H1 (cell line): ENCODE data around the gene PDCD7. TPM values are rescaled to one million over a fixed set of nuclear protein-coding genes. Genes with fewer than 3 reads are reported as not detected.

Source experiments
- CTCF ChIA-PET: fragments of 300-600 bp; sonication (Branson Sonifier 250); formaldehyde crosslinking; loops from one replicate; lab custom pipeline; 2021; ENCODE audit not compliant: partially characterized antibody; lab: Charles Lee
- POLR2A ChIA-PET: fragments of 300-600 bp; sonication (Branson Sonifier 250); formaldehyde crosslinking; loops from one replicate; lab custom pipeline; 2021; ENCODE audit warnings: inconsistent platforms; ENCODE audit not compliant: partially characterized antibody; lab: Charles Lee
- DNase-seq, 2 experiments: peaks; one replicate each; pipeline versions ENCODE4 v3.0.0 to v3.0.0-alpha.2; 2010 to 2022; ENCODE audit warnings: low spot score in 2 of 2, low read depth in 1 of 2, mixed read lengths in 1 of 2
- FAIRE-seq: peaks from 2 replicates; lab custom pipeline; 2011; peaks lifted over from hg19 to GRCh38; lab: Jason Lieb, UNC
- H2AFZ ChIP-seq: 2 replicates; pipeline ENCODE4 v1.8.1; 2012; ENCODE audit warnings: low read length, inconsistent platforms
- H2AK5ac ChIP-seq: 2 replicates; pipeline ENCODE4 v1.6.1; 2013; ENCODE audit warnings: low read depth, low read length
- H2BK120ac ChIP-seq: replicated peaks from 2 replicates; pipeline ENCODE3; 2013; ENCODE audit warnings: low read depth, low read length, inconsistent platforms
- H2BK12ac ChIP-seq: 2 replicates; pipeline ENCODE4 v1.6.1; 2013; ENCODE audit warnings: low read depth, low read length
- H2BK15ac ChIP-seq: 2 replicates; pipeline ENCODE4 v1.6.1; 2013; ENCODE audit warnings: low read length
- H2BK20ac ChIP-seq: 2 replicates; pipeline ENCODE4 v1.6.1; 2013; ENCODE audit warnings: low read length
- H2BK5ac ChIP-seq: 2 replicates; pipeline ENCODE4 v1.6.1; 2013; ENCODE audit warnings: low read depth, low read length
- H3K14ac ChIP-seq: 2 replicates; pipeline ENCODE4 v1.6.1; 2013; ENCODE audit warnings: inconsistent platforms; ENCODE audit not compliant: insufficient read length
- H3K18ac ChIP-seq: 2 replicates; pipeline ENCODE4 v1.6.1; 2013; ENCODE audit warnings: low read length; ENCODE audit errors: extremely low read depth
- H3K23ac ChIP-seq: 2 replicates; pipeline ENCODE4 v1.6.1; 2013; ENCODE audit warnings: inconsistent platforms; ENCODE audit not compliant: insufficient read length
- H3K23me2 ChIP-seq: 2 replicates; pipeline ENCODE4 v1.6.1; 2013; ENCODE audit warnings: low read depth, low read length
- H3K27ac ChIP-seq: 2 replicates; pipeline ENCODE4 v1.6.1; 2011; ENCODE audit warnings: low read depth, low read length, inconsistent platforms
- H3K27me3 ChIP-seq, 4 experiments: replicated peaks in 1 of 4; 1 replicate in 1 of 4; 2 replicates in 3 of 4; pipeline versions ENCODE4 v1.6.1 to v1.8.1; 2011 to 2013; ENCODE audit warnings: low read length in 3 of 4, mild to moderate bottlenecking in 3 of 4, inconsistent platforms in 2 of 4, mixed read lengths in 2 of 4, moderate library complexity in 1 of 4; ENCODE audit not compliant: control insufficient read depth in 3 of 4, insufficient read depth in 3 of 4; ENCODE audit errors: extremely low read depth in 1 of 4
- H3K36me3 ChIP-seq, 4 experiments: 2 replicates each; pipeline versions ENCODE4 v1.6.1 to v1.8.1; 2011 to 2013; ENCODE audit warnings: mild to moderate bottlenecking in 4 of 4, low read length in 3 of 4, moderate library complexity in 2 of 4, control low read depth in 1 of 4, inconsistent platforms in 1 of 4; ENCODE audit not compliant: insufficient read depth in 4 of 4, control insufficient read depth in 2 of 4
- H3K4ac ChIP-seq: replicated peaks from 2 replicates; pipeline ENCODE3; 2013; ENCODE audit warnings: low read length, low read depth, mixed read lengths, inconsistent platforms; ENCODE audit not compliant: insufficient read length
- H3K4me1 ChIP-seq, 4 experiments: replicated peaks in 1 of 4; 1 replicate in 1 of 4; 2 replicates in 3 of 4; pipeline versions ENCODE4 v1.6.1 to v1.8.1; 2011 to 2013; ENCODE audit warnings: low read length in 3 of 4, inconsistent platforms in 2 of 4, mixed read lengths in 1 of 4; ENCODE audit not compliant: insufficient read depth in 4 of 4, control insufficient read depth in 3 of 4
- H3K4me2 ChIP-seq, 2 experiments: 2 replicates each; pipeline versions ENCODE4 v1.6.1 to v1.8.1; 2011 to 2013; ENCODE audit warnings: low read depth in 2 of 2, low read length in 2 of 2, control low read depth in 1 of 2, inconsistent platforms in 1 of 2, mild to moderate bottlenecking in 1 of 2; ENCODE audit not compliant: insufficient read depth in 1 of 2
- H3K4me3 ChIP-seq, 4 experiments: fragments of 200-600, 300-600 bp in 1 of 4; sonication (generic), shearing (Covaris generic), sonication (Bioruptor Twin) in 1 of 4; 2 replicates each; pipeline versions ENCODE4 v1.5.1 to v1.8.1; 2011 to 2016; ENCODE audit warnings: low read length in 4 of 4, low read depth in 3 of 4, control low read depth in 2 of 4, inconsistent platforms in 2 of 4, mild to moderate bottlenecking in 2 of 4, mixed read lengths in 1 of 4, moderate library complexity in 1 of 4; ENCODE audit not compliant: insufficient read depth in 2 of 4; ENCODE audit errors: extremely low read depth in 1 of 4
- H3K56ac ChIP-seq: replicated peaks from 2 replicates; pipeline ENCODE3; 2013; ENCODE audit warnings: low read depth, mild to moderate bottlenecking, mixed read lengths, low read length, inconsistent platforms; ENCODE audit not compliant: insufficient read length
- H3K79me1 ChIP-seq: 2 replicates; pipeline ENCODE4 v1.6.1; 2013; ENCODE audit warnings: low read depth, low read length, control low read depth
- H3K79me2 ChIP-seq, 2 experiments: 2 replicates each; pipeline versions ENCODE4 v1.6.1 to v1.8.1; 2012 to 2013; ENCODE audit warnings: low read length in 2 of 2, mild to moderate bottlenecking in 2 of 2, inconsistent platforms in 1 of 2; ENCODE audit not compliant: insufficient read depth in 2 of 2, control insufficient read depth in 1 of 2
- H3K9ac ChIP-seq, 4 experiments: replicated peaks in 1 of 4; 1 replicate in 1 of 4; 2 replicates in 3 of 4; pipeline versions ENCODE4 v1.6.1 to v1.8.1; 2011 to 2013; ENCODE audit warnings: low read depth in 3 of 4, low read length in 3 of 4, control low read depth in 2 of 4, mild to moderate bottlenecking in 2 of 4, moderate library complexity in 2 of 4, inconsistent platforms in 1 of 4; ENCODE audit errors: extremely low read depth in 1 of 4
- H3K9me3 ChIP-seq, 2 experiments: 2 replicates each; pipeline versions ENCODE4 v1.6.1 to v1.8.1; 2012 to 2013; ENCODE audit warnings: mild to moderate bottlenecking in 2 of 2, moderate library complexity in 2 of 2, control low read depth in 1 of 2, inconsistent platforms in 1 of 2, low read depth in 1 of 2, low read length in 1 of 2, mixed read lengths in 1 of 2; ENCODE audit not compliant: insufficient read depth in 2 of 2
- H4K20me1 ChIP-seq, 2 experiments: replicated peaks in 1 of 2; 2 replicates each; pipeline versions ENCODE3 to v1.8.1; 2011 to 2013; ENCODE audit warnings: inconsistent platforms in 2 of 2, low read length in 2 of 2, mild to moderate bottlenecking in 1 of 2; ENCODE audit not compliant: insufficient read depth in 2 of 2, control insufficient read depth in 1 of 2
- H4K5ac ChIP-seq: 2 replicates; pipeline ENCODE4 v1.6.1; 2013; ENCODE audit warnings: low read length, low read depth, mixed read lengths, inconsistent platforms; ENCODE audit not compliant: insufficient read length
- H4K8ac ChIP-seq: 2 replicates; pipeline ENCODE4 v1.8.0; 2013; ENCODE audit warnings: mild to moderate bottlenecking, moderate library complexity, low read length, inconsistent platforms; ENCODE audit not compliant: insufficient read depth; ENCODE audit errors: extremely low read depth
- H4K91ac ChIP-seq: replicated peaks from 2 replicates; pipeline ENCODE3; 2013; ENCODE audit warnings: low read length, mixed read lengths, inconsistent platforms; ENCODE audit not compliant: insufficient read length
- CTCF ChIP-seq, 3 experiments: IDR thresholded peaks; 1 replicate in 2 of 3; 2 replicates in 1 of 3; pipeline versions ENCODE4 v1.5.1 to v1.6.1; 2011; ENCODE audit warnings: low read length in 3 of 3, mild to moderate bottlenecking in 3 of 3, inconsistent platforms in 2 of 3, low read depth in 1 of 3, moderate library complexity in 1 of 3; ENCODE audit not compliant: insufficient read depth in 1 of 3; ENCODE audit errors: control extremely low read depth in 1 of 3
- RAD21 ChIP-seq, 2 experiments: IDR thresholded peaks in 1 of 2; conservative IDR thresholded peaks in 1 of 2; 2 replicates each; pipeline ENCODE4 v1.6.1; 2011; ENCODE audit warnings: low read depth in 2 of 2, low read length in 2 of 2, improper control_type of control experiment in 1 of 2, inconsistent platforms in 1 of 2, mild to moderate bottlenecking in 1 of 2, moderate library complexity in 1 of 2
- WGBS, 2 experiments: shearing (Covaris generic) in 1 of 2; methylation state at CpG; one replicate each; pipeline versions ENCODE4 v1.1.6 to v1.1.7; 2013 to 2015; ENCODE audit warnings: low lambda C conversion rate in 2 of 2, mixed read lengths in 2 of 2, inconsistent platforms in 1 of 2, low coverage in 1 of 2, missing lambda C conversion rate in 1 of 2; ENCODE audit not compliant: insufficient replicate concordance in 2 of 2, insufficient coverage in 1 of 2, insufficient read length in 1 of 2; ENCODE audit errors: extremely low coverage in 1 of 2, missing lambda C conversion rate in 1 of 2; 5-methylcytosine and 5-hydroxymethylcytosine counted together
- polyA plus RNA-seq, 7 experiments: library from polyadenylated mRNA; depleted of rRNA in 3 of 7; stranded (reverse) in 5 of 7; unstranded in 2 of 7; fragments of >200 nt in 5 of 7; fragments of 200-250 nt in 2 of 7; gene quantifications; 1 replicate in 5 of 7; 2 replicates in 1 of 7; 4 replicates in 1 of 7; pipeline versions ENCODE4 v1.2.1 to v1.2.3, GENCODE V29; 2011 to 2013; ENCODE audit warnings: missing spikeins in 2 of 7, mixed read lengths in 2 of 7
- total RNA-seq: library from RNA; stranded (reverse); fragmentation: NEBNext Ultra II Directional; extraction: Animal tissue kit (Norgen Biotek cat#: 25700); gene quantifications from 2 replicates; pipeline ENCODE4 v1.2.1, GENCODE V29; 2021

Gene PDCD7
- total and polyA plus RNA-seq, 2 of the 8 experiments (the other 6 are each of a cell fraction or from before 2014, with no cell fraction given) = 11.5 to 25.6 TPM

- Histone ChIP-seq H3K4me2 (no peak overlapping the region), H3K9ac (no peak overlapping the region), H3K4ac (no peak overlapping the region), H3K9me3 (no peaks in the 10 kb centered on the region), H4K5ac (no peak overlapping the region), H3K23ac (no peak overlapping the region), H3K27me3 (peaks cover 0 to 5% (median 1%) of the 10 kb centered on the region in 4 experiments; a peak in 5 of 7 replicates), H3K79me1 (no peaks in the 10 kb centered on the region), H3K23me2 (no peaks in the 10 kb centered on the region; the same call in 1 of the 2 replicates), H2BK15ac (peak overlapping the region; percentile 48; the same call in 1 of the 2 replicates), H3K18ac (no peak overlapping the region), H3K14ac (no peak overlapping the region), H4K91ac (no peak overlapping the region), H2AFZ (no peak overlapping the region), H2BK120ac (no peak overlapping the region), H2AK5ac (no peak overlapping the region), H3K56ac (no peak overlapping the region), H3K79me2 (no peaks in the 10 kb centered on the region), H4K20me1 (no peaks in the 10 kb centered on the region), H3K36me3 (no peaks in the 10 kb centered on the region), H4K8ac (no peak overlapping the region; the same call in 1 of the 2 replicates), H2BK5ac (no peak overlapping the region), H2BK20ac (no peak overlapping the region), H3K4me3 (no peak overlapping the region), H3K27ac (no peak overlapping the region), H3K4me1 (peaks cover 15 to 32% (median 23%) of the 10 kb centered on the region in 4 experiments), H2BK12ac (no peak overlapping the region; the same call in 1 of the 2 replicates)
- DNase-seq (no peak), FAIRE-seq (no peak)
- TF ChIP-seq RAD21 (IDR thresholded peaks at IDR 0.05 in 1 of 2, conservative IDR thresholded peaks at IDR 0.05 in 1 of 2; ENCODE audit: low read depth in 2 of 2, low read length in 2 of 2) (no peak), CTCF (IDR thresholded peaks at IDR 0.05; ENCODE audit: control extremely low read depth in 1 of 3, insufficient read depth in 1 of 3, low read depth in 1 of 3, low read length in 3 of 3) (peak in 1 of 3 experiments; percentile 33; a peak in 1 of 4 replicates)
- WGBS, 2 experiments = 78% methylated on average over 6 of the region's 6 CpGs; no CpG with 5 or more reads in 1 of the 2 experiments
- CTCF ChIA-PET = interaction anchor here (0.6 to 32.9 kb wide), 19 partner anchors 9 to 323 kb away, joined by 3 to 1213 read pairs (median 4); partner anchors contain the start of genes KBTBD13, RASL12 and SLC51B
- POLR2A ChIA-PET = interaction anchor here (1.6 to 14.5 kb wide), 5 partner anchors 8 to 30 kb away, joined by 5 to 93 read pairs (median 10); partner anchors contain the start of genes KBTBD13 and RASL12
These were observed 46.9 kb downstream of the PDCD7 start for GRCh38 chr15:65086680-65087111.
